HG03066 (cell line): ENCODE results near the gene SLC7A14.

Source experiments
- ATAC-seq: cut with Tn5 transposase; IDR thresholded peaks from one replicate; pipeline ENCODE4 v1.9.1; 2021; ENCODE audit warnings: low read depth; ENCODE audit not compliant: unreplicated experiment

The SLC7A14 gene

GRCh38 chr3:170436697-170437096 lies 149.2 kb downstream of the SLC7A14 start:
- no peak for ATAC-seq

GRCh38 chr3:170432416-170432815 lies 153.5 kb downstream of the SLC7A14 start:
- ATAC-seq = no peak

GRCh38 chr3:170431054-170431453 lies 154.8 kb downstream of the SLC7A14 start:
- ATAC-seq = no peak

GRCh38 chr3:170429050-170429449 lies 156.8 kb downstream of the SLC7A14 start:
- ATAC-seq = peak; percentile 82

GRCh38 chr3:170428095-170428494 lies 157.8 kb downstream of the SLC7A14 start:
- no peak for ATAC-seq

- ATAC-seq = no peak
These were observed 159.6 kb downstream of the SLC7A14 start for GRCh38 chr3:170426240-170426797.

- ATAC-seq = no peak
These were observed 160.2 kb downstream of the SLC7A14 start for GRCh38 chr3:170425491-170426239.

- no peak for ATAC-seq
These were observed 161.0 kb downstream of the SLC7A14 start for GRCh38 chr3:170424879-170425278.

- no peak for ATAC-seq
These were observed 162.8 kb downstream of the SLC7A14 start for GRCh38 chr3:170423001-170423615.

- no peak for ATAC-seq
These were observed 164.1 kb downstream of the SLC7A14 start for GRCh38 chr3:170421758-170422157.

GRCh38 chr3:170421111-170421641 lies 164.7 kb downstream of the SLC7A14 start:
- no peak for ATAC-seq

GRCh38 chr3:170420307-170420821 lies 165.5 kb downstream of the SLC7A14 start:
- ATAC-seq = no peak

GRCh38 chr3:170419557-170420087 lies 166.3 kb downstream of the SLC7A14 start:
- no peak for ATAC-seq

GRCh38 chr3:170418422-170419398 lies 167.2 kb downstream of the SLC7A14 start, which contains the start of gene CLDN11:
Gene CLDN11 (plus strand): TSS chr3:170418868. CDS start chr3:170419067, 199 bp downstream.
- ATAC-seq = no peak

GRCh38 chr3:170417090-170417489 lies 168.8 kb downstream of the SLC7A14 start:
- no peak for ATAC-seq

- no peak for ATAC-seq
These were observed 171.6 kb downstream of the SLC7A14 start for GRCh38 chr3:170414202-170414663.

GRCh38 chr3:170413291-170413690 lies 172.6 kb downstream of the SLC7A14 start:
- ATAC-seq = no peak

GRCh38 chr3:170410428-170411029 lies 175.3 kb downstream of the SLC7A14 start:
- no peak for ATAC-seq
